SK-N-MC (cell line): ENCODE data around the gene SEPTIN1.

Source experiments
- DNase-seq: peaks from one replicate; pipeline ENCODE4 v3.0.0-alpha.2; 2011; ENCODE audit warnings: low read depth, low spot score
- H3K27ac ChIP-seq: fragments of 200-600 bp; sonication (generic); 2 replicates; pipeline ENCODE4 v1.5.1; 2016; ENCODE audit warnings: mixed run types
- H3K36me3 ChIP-seq: fragments of 200-600 bp; sonication (generic); 2 replicates; pipeline ENCODE4 v1.6.1; 2017; ENCODE audit warnings: antibody characterized with exemption, low read length, mixed read lengths; ENCODE audit not compliant: insufficient read depth
- H3K4me3 ChIP-seq: fragments of 200-600 bp; sonication (generic); 2 replicates; pipeline ENCODE4 v1.5.1; 2016
- H3K9ac ChIP-seq: fragments of 200-600 bp; sonication (generic); 2 replicates; pipeline ENCODE4 v1.8.0; 2017; ENCODE audit warnings: mixed run types, mixed read lengths; ENCODE audit not compliant: insufficient read length
- H3K9me3 ChIP-seq: fragments of 200-600 bp; sonication (generic); 2 replicates; pipeline ENCODE4 v1.6.1; 2017; ENCODE audit warnings: low read depth, mild to moderate bottlenecking, antibody characterized with exemption, low read length, moderate library complexity, mixed read lengths
- EZH2 ChIP-seq: fragments of 200-600 bp; sonication (generic); IDR thresholded peaks from one replicate; pipeline ENCODE4 v1.6.1; 2017; ENCODE audit warnings: antibody characterized with exemption
- FOXP2 ChIP-seq: optimal IDR thresholded peaks from 2 replicates; pipeline ENCODE3; 2011; ENCODE audit warnings: mild to moderate bottlenecking, moderate library complexity; ENCODE audit not compliant: insufficient read depth; ENCODE audit errors: extremely low read length, control extremely low read depth
- POLR2AphosphoS5 ChIP-seq: IDR thresholded peaks from 2 replicates; pipeline ENCODE4 v1.6.1; 2012; ENCODE audit warnings: mild to moderate bottlenecking, low read depth, low read length, borderline replicate concordance

Gene SEPTIN1

DNA sequence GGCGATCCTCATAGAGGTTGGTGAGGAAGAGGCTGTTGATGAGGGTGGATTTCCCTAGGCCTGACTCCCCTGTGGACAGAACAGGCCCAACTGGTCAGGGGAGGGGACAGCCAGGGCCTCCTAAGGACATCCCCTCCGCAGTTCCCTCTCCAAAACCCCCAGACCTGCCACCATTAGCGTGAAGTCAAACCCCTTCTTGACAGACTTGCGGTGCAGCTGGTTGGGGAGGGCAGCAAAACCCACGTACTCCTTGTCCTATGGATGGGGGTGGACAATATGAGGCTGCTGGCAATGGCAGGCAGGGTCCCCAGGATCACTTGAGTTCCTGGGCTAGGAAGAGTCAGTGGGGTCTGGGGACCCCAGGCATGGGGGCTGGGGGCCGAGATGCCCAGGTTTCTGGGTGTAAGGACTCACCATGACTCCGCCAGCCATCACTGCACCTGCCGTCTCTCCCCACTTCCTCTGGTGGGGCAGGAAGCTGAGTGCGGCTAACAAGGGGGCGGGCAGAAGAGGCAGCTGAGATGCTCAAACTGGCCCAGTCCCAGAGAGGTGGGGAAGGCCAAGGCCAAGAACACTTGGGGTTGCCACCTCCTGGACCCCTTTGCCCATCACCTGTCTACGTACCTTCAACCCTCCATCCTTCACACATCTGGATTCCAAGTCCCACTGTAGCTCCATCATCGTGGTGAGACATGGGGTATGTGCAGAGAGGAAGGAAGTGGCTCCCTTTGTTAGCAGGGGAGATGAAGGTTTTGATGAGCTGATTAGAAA is at the start of gene SEPTIN1:
Gene SEPTIN1 (minus strand): TSS at position 451 of the 771 bp plus-strand sequence. CDS start 19 bp downstream, at position 432.
- no peak for DNase-seq
- no peak within 1 kb of the TSS for H3K9ac ChIP-seq
- TF ChIP-seq FOXP2 = no peak
- TF ChIP-seq EZH2 = no peak
- TF ChIP-seq POLR2AphosphoS5 = no peak
- no peaks in the 10 kb centered on the region for H3K9me3 ChIP-seq
- no peak within 1 kb of the TSS for H3K27ac ChIP-seq
- H3K4me3 ChIP-seq = no peak within 1 kb of the TSS
- H3K36me3 ChIP-seq = no peaks in the 10 kb centered on the region

DNA sequence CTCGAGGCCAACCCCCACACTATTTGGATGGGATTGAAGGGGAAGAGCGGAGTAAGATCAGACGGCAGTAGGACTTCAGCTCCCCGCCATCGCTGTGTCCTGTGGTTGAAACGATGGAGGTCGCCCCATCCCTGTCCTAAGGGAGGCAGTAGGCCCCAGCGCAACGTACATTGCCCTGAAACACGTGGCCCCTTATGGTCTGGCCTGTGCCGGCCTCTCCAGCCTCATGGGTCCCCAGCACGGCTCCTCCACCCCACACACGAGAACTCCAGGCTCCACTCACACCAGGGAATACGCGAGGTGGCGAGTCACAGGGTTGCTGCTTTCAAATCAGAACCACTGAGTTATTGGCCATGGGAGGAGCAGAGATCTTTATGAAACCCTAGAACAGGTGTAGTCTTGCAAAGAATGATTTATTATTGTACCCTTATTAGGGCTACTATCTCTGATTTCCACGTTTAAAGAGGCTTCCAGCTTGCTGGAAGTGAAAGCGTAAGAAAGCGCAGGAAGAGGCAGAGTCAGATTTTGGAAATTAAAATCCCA is 48.1 kb upstream of the SEPTIN1 start:
- DNase-seq = no peak
- TF ChIP-seq FOXP2 (peak; percentile 9), POLR2AphosphoS5 (no peak), EZH2 (no peak)
- Histone ChIP-seq H3K9me3 (no peaks in the 10 kb centered on the region), H3K9ac (peak overlapping the region; percentile 6), H3K4me3 (peak overlapping the region; percentile 99), H3K36me3 (peaks cover 17% of the 10 kb centered on the region), H3K27ac (no peak overlapping the region)

DNA sequence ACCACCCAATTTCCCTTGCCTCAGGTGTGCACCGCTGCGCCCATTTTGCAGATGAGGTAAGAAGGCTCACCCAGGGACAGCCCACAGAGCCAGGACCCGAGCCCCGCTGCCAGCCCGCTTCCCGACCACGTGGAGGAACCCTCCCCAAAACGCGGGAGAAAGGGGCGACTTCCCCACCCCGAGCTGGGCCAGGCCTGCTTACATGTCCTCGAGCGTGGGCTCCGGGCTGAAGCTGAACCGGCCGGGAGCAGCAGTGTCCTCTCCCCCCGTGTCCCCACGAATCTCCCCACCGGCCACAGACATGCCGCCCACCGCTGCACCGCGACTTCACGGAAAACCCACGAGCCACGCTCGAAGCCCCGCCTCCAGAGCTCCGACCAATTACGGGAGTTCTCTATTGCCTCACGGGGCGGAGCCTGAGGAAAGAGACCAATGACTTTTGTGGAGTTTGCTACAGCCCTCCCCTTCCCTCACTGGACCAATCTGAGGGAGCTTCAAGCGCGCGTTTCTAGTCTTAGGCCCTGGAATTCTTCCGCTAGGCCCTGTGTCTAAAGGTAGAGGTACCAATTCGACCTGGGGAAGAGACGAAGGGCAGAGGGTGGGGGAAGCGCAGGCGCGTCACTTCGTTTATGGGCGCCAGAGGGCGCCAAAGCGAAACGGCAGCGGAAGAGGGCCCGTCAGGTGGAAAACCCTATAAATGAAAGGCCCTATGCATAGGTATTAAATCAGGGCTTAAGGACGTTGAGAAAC is 47.5 kb upstream of the SEPTIN1 start, which contains the start of gene DCTPP1:
Gene DCTPP1 (minus strand): TSS at position 353 of the 750 bp plus-strand sequence. CDS start 50 bp downstream, at position 303.
- H3K27ac ChIP-seq = no peak within 1 kb of the TSS
- TF ChIP-seq POLR2AphosphoS5 = peak; percentile 80
- peak; percentile 70 for TF ChIP-seq FOXP2
- TF ChIP-seq EZH2 = no peak

DNA sequence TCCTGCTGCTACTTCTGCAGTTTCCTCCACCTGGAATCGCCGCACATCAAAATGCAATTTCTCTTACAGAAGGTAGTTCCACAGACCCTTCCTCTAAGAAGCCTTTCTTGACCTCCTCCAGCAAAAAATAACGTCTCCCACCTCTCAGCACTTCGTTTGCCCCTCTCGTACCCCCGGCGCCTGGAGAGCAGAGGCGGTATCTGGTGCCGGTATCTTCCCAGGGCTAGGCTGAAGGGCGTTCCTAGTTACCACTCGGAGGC is 47.0 kb upstream of the SEPTIN1 start:
- peak overlapping the region; percentile 89 for H3K9ac ChIP-seq
- TF ChIP-seq POLR2AphosphoS5 = no peak
- TF ChIP-seq FOXP2 = no peak
- no peak for TF ChIP-seq EZH2
- H3K36me3 ChIP-seq = peaks cover 22% of the 10 kb centered on the region
- H3K9me3 ChIP-seq = no peaks in the 10 kb centered on the region
- no peak for DNase-seq
- peak overlapping the region; percentile 99 for H3K4me3 ChIP-seq
- no peak overlapping the region for H3K27ac ChIP-seq

More for the DNA sequence above, 47.5 kb upstream of the SEPTIN1 start, which contains the start of gene DCTPP1:
- H3K9me3 ChIP-seq = no peaks in the 10 kb centered on the region
- peak within 1 kb of the TSS; percentile 99 for H3K4me3 ChIP-seq
- H3K36me3 ChIP-seq = peaks cover 17% of the 10 kb centered on the region
- H3K9ac ChIP-seq = peak within 1 kb of the TSS; percentile 89
- DNase-seq = peak; percentile 99

- Histone ChIP-seq H3K9ac (no peak overlapping the region), H3K27ac (no peak overlapping the region), H3K4me3 (no peak overlapping the region), H3K9me3 (no peaks in the 10 kb centered on the region), H3K36me3 (peaks cover 35% of the 10 kb centered on the region)
- TF ChIP-seq EZH2 (no peak), POLR2AphosphoS5 (no peak), FOXP2 (no peak)
- no peak for DNase-seq
Measured at GRCh38 chr16:30428055-30428454, 45.7 kb upstream of the SEPTIN1 start.

GRCh38 chr16:30421010-30421409 is 38.6 kb upstream of the SEPTIN1 start:
- Histone ChIP-seq H3K4me3 (no peak overlapping the region), H3K9me3 (no peaks in the 10 kb centered on the region), H3K9ac (no peak overlapping the region), H3K36me3 (peaks cover 38% of the 10 kb centered on the region), H3K27ac (no peak overlapping the region)
- TF ChIP-seq EZH2 (no peak), FOXP2 (no peak), POLR2AphosphoS5 (no peak)
- DNase-seq = no peak

DNA sequence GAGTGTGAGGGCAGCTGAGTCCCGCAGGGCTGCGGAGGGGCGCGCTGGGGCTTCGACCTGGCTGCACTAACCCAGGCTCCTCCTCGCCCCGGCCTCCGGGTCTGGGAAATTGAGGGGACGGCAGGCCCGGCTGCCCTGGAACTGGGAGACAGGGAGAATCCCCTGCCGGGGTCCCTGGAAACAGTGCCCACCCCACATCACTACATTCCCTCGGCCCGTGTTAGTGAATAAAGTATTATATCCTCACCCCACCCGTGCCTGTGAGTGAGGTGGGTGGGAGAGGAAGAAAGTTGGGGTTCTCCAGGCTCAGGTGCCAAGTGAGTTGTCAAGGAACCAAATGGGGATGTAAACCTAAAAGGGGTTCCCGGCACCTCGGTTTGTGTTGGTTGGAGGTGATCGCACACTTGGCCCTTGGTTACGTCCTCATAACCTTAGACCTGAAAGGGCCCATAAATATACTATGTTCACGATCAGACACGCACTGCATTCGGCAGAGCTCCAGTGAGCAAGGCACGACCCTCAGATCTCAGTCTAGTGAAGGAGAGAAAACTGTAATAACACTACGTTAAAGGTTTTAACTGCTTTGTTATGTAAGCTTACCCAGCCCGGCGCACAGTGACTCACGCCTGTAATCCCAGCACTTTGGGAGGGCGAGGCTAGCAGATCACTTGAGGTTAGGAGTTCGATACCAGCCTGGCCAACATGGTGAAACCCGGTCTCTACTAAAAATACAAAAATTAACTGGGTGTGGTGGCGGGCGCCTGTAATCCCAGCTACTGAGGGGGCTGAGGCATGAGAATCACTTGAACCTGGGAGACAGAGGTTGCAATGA is 36.2 kb upstream of the SEPTIN1 start:
- Histone ChIP-seq H3K9ac (peak overlapping the region; percentile 37), H3K4me3 (peak overlapping the region; percentile 89), H3K9me3 (no peaks in the 10 kb centered on the region), H3K36me3 (peaks cover 24% of the 10 kb centered on the region), H3K27ac (no peak overlapping the region)
- no peak for DNase-seq
- TF ChIP-seq EZH2 (no peak), FOXP2 (no peak), POLR2AphosphoS5 (no peak)
